Gastrocnemius medialis (tissue), 4 donors: ENCODE data around the gene KRTAP12-3. TPM values are rescaled to one million over a fixed set of nuclear protein-coding genes. Genes with fewer than 3 reads are reported as not detected.

Experiments
- ATAC-seq, 2 donors: fragments of 150-250 bp; one replicate each; pipeline ENCODE4 v1.9.1; 2016
- DNase-seq, 2 donors: peaks; one replicate each; pipeline ENCODE4 v3.0.0-alpha.2; 2019
- H3K27ac ChIP-seq, 4 donors: fragments of 200-600 bp; sonication (generic); 1 replicate in 1 of 4; 2 replicates in 3 of 4; pipeline ENCODE4 v1.5.1; 2016 to 2018; ENCODE audit warnings: mild to moderate bottlenecking in 2 of 4, moderate library complexity in 1 of 4
- H3K27me3 ChIP-seq, 3 donors: fragments of 200-600 bp; sonication (generic) in 2 of 3; 1 replicate in 1 of 3; 2 replicates in 2 of 3; pipeline versions ENCODE4 v1.5.1 to v1.6.0; 2016 to 2019; ENCODE audit warnings: mild to moderate bottlenecking in 1 of 3, moderate library complexity in 1 of 3
- H3K36me3 ChIP-seq, 2 donors: fragments of 200-600 bp; sonication (generic) in 1 of 2; one replicate each; pipeline ENCODE4 v1.5.1; 2017 to 2018
- H3K4me1 ChIP-seq, 2 donors: fragments of 200-600 bp; sonication (generic) in 1 of 2; one replicate each; pipeline ENCODE4 v1.5.1; 2016 to 2017; ENCODE audit warnings: mild to moderate bottlenecking in 2 of 2
- H3K4me3 ChIP-seq, 4 donors: fragments of 200-600 bp; sonication (generic) in 3 of 4; 1 replicate in 1 of 4; 2 replicates in 3 of 4; pipeline ENCODE4 v1.5.1; 2016 to 2019; ENCODE audit warnings: mild to moderate bottlenecking in 2 of 4
- H3K9me3 ChIP-seq, 3 donors: fragments of 200-600 bp; sonication (generic) in 2 of 3; 1 replicate in 1 of 3; 2 replicates in 2 of 3; pipeline ENCODE4 v1.5.1; 2016 to 2019
- CTCF ChIP-seq, 5 experiments: fragments of 450-650 bp in 3 of 5; fragments of 200-600 bp in 2 of 5; sonication (generic) in 2 of 5; IDR thresholded peaks in 4 of 5; conservative IDR thresholded peaks in 1 of 5; 1 replicate in 4 of 5; 2 replicates in 1 of 5; pipeline ENCODE4 v1.5.1; 2016 to 2019; ENCODE audit warnings: antibody characterized with exemption in 5 of 5, mild to moderate bottlenecking in 3 of 5, moderate library complexity in 3 of 5
- POLR2A ChIP-seq, 2 donors: fragments of 450-650 bp; IDR thresholded peaks; one replicate each; pipeline ENCODE4 v1.6.1; 2017; ENCODE audit warnings: antibody characterized with exemption in 2 of 2, mild to moderate bottlenecking in 2 of 2, moderate library complexity in 2 of 2
- in situ Hi-C, 4 donors: fragments of 200-750 bp; cut with MboI; loops; one replicate each; pipeline versions ENCODE4 v1.15.0 to v1.8.0; 2017; ENCODE audit warnings: low sequenced_read_pairs in 4 of 4
- intact Hi-C: fragments of 100-400 bp; cut with DNase I; formaldehyde crosslinking; loops from one replicate; pipeline ENCODE4 v1.15.1; 2023; ENCODE audit warnings: low total_unique reads
- total RNA-seq, 4 donors: library from RNA; depleted of rRNA; stranded (reverse); fragments of >200 nt; gene quantifications; one replicate each; pipeline versions ENCODE4 v1.1.0 to v1.2.3, GENCODE V29; 2016

Gene KRTAP12-3
- total RNA-seq, 4 donors from 2014 or later, result not detected

- intact Hi-C loops, result no loop called here
- TF ChIP-seq POLR2A (IDR thresholded peaks at IDR 0.05), result no peak
- no peak for TF ChIP-seq CTCF (IDR thresholded peaks at IDR 0.05 in 4 of 5, conservative IDR thresholded peaks at IDR 0.05 in 1 of 5)
- Histone ChIP-seq H3K27ac (no peak overlapping the region), H3K9me3 (peaks cover 0 to 15% (median 4%) of the 10 kb centered on the region in 3 donors), H3K36me3 (no peaks in the 10 kb centered on the region), H3K4me1 (no peaks in the 10 kb centered on the region), H3K4me3 (no peak overlapping the region), H3K27me3 (peaks cover 0 to 12% (median 12%) of the 10 kb centered on the region in 3 donors)
- no peak for ATAC-seq
- in situ Hi-C loops, result no loop called here
- DNase-seq, result no peak
Observed at GRCh38 chr21:44692798-44693512, 35.2 kb downstream of the KRTAP12-3 start.

GRCh38 chr21:44694776-44695175 is 37.0 kb downstream of the KRTAP12-3 start:
- in situ Hi-C loops, result no loop called here

GRCh38 chr21:44695184-44695583 is 37.5 kb downstream of the KRTAP12-3 start:
- Histone ChIP-seq H3K4me1 (no peaks in the 10 kb centered on the region), H3K27me3 (peaks cover 8 to 33% (median 25%) of the 10 kb centered on the region in 3 donors), H3K9me3 (peaks cover 0 to 15% (median 4%) of the 10 kb centered on the region in 3 donors), H3K27ac (no peak overlapping the region), H3K4me3 (no peak overlapping the region), H3K36me3 (no peaks in the 10 kb centered on the region)
- TF ChIP-seq CTCF (IDR thresholded peaks at IDR 0.05 in 4 of 5, conservative IDR thresholded peaks at IDR 0.05 in 1 of 5), result no peak
- TF ChIP-seq POLR2A (IDR thresholded peaks at IDR 0.05), result no peak
- intact Hi-C loops, result no loop called here
- DNase-seq, result no peak
- in situ Hi-C loops, result no loop called here
- ATAC-seq, result no peak

More at GRCh38 chr21:44694776-44695175, 37.0 kb downstream of the KRTAP12-3 start:
- Histone ChIP-seq H3K27me3 (peaks cover 4 to 29% (median 21%) of the 10 kb centered on the region in 3 donors), H3K27ac (no peak overlapping the region), H3K4me3 (no peak overlapping the region), H3K4me1 (no peaks in the 10 kb centered on the region), H3K9me3 (peaks cover 0 to 15% (median 4%) of the 10 kb centered on the region in 3 donors), H3K36me3 (no peaks in the 10 kb centered on the region)
- DNase-seq (no peak), ATAC-seq (no peak)
- intact Hi-C loops, result no loop called here
- TF ChIP-seq POLR2A (IDR thresholded peaks at IDR 0.05) (no peak), CTCF (IDR thresholded peaks at IDR 0.05 in 4 of 5, conservative IDR thresholded peaks at IDR 0.05 in 1 of 5) (no peak)

GRCh38 chr21:44695641-44696040 is 37.9 kb downstream of the KRTAP12-3 start:
- in situ Hi-C loops, result no loop called here
- peaks cover 0 to 15% (median 4%) of the 10 kb centered on the region in 3 donors for H3K9me3 ChIP-seq
- no peak for ATAC-seq
- H3K4me3 ChIP-seq, result no peak overlapping the region
- peaks cover 13 to 36% (median 30%) of the 10 kb centered on the region in 3 donors for H3K27me3 ChIP-seq
- no peaks in the 10 kb centered on the region for H3K36me3 ChIP-seq
- no peak overlapping the region for H3K27ac ChIP-seq
- H3K4me1 ChIP-seq, result no peaks in the 10 kb centered on the region
- no peak for TF ChIP-seq CTCF (IDR thresholded peaks at IDR 0.05 in 4 of 5, conservative IDR thresholded peaks at IDR 0.05 in 1 of 5)
- intact Hi-C loops, result no loop called here
- DNase-seq, result no peak
